Endothelial cell of umbilical vein (primary cell): ENCODE measurements around the gene MYO5B. TPM values are rescaled to one million over a fixed set of nuclear protein-coding genes. Genes with fewer than 3 reads are reported as not detected.
A peak's percentile ranks its signal among the peaks of the same experiment; 100 is the strongest.

ENCODE experiments used
- BruUV-seq: library from RNA; stranded (reverse); fragments of 400-500 nt; replicated peaks from 2 replicates; lab custom pipeline; 2021; lab: Mats Ljungman, UMichigan
- CTCF ChIA-PET: fragments of 300-600, 350-600 bp; sonication (Branson Sonifier 250); formaldehyde crosslinking; loops from one replicate; lab custom pipeline; 2021; ENCODE audit warnings: antibody characterized with exemption, inconsistent platforms; lab: Charles Lee
- POLR2A ChIA-PET: fragments of 300-600, 350-600 bp; sonication (Branson Sonifier 250); formaldehyde crosslinking; loops from one replicate; lab custom pipeline; 2021; ENCODE audit warnings: antibody characterized with exemption, inconsistent platforms; lab: Charles Lee
- DNase-seq: peaks from one replicate; pipeline ENCODE4 v3.0.0-alpha.2; 2011; ENCODE audit warnings: low read depth, low spot score
- FAIRE-seq: peaks from 2 replicates; lab custom pipeline; 2011; peaks lifted over from hg19 to GRCh38; lab: Jason Lieb, UNC
- H2AFZ ChIP-seq: 2 replicates; pipeline ENCODE4 v1.6.0; 2012; ENCODE audit warnings: low read depth, low read length, control low read depth, inconsistent platforms
- H3K27ac ChIP-seq: 2 replicates; pipeline ENCODE4 v1.5.1; 2011; ENCODE audit warnings: low read depth, mild to moderate bottlenecking, control low read depth, low read length, moderate library complexity; ENCODE audit not compliant: insufficient read depth
- H3K27me3 ChIP-seq, 2 experiments: 2 replicates each; pipeline versions ENCODE4 v1.6.0 to v1.6.1; 2011; ENCODE audit warnings: low read length in 2 of 2, mixed read lengths in 1 of 2; ENCODE audit not compliant: control insufficient read depth in 2 of 2, insufficient read depth in 2 of 2
- H3K36me3 ChIP-seq, 2 experiments: 2 replicates in 1 of 2; 3 replicates in 1 of 2; pipeline ENCODE4 v1.5.1; 2011; ENCODE audit warnings: low read length in 2 of 2, mild to moderate bottlenecking in 1 of 2, moderate library complexity in 1 of 2; ENCODE audit not compliant: control insufficient read depth in 2 of 2, insufficient read depth in 2 of 2; ENCODE audit errors: extremely low read depth in 1 of 2
- H3K4me1 ChIP-seq: 3 replicates; pipeline ENCODE4 v1.5.1; 2011; ENCODE audit warnings: mild to moderate bottlenecking, low read length; ENCODE audit not compliant: control insufficient read depth, insufficient read depth; ENCODE audit errors: extremely low read depth
- H3K4me2 ChIP-seq: 2 replicates; pipeline ENCODE4 v1.6.1; 2011; ENCODE audit warnings: low read length, control low read depth, mixed read lengths; ENCODE audit not compliant: insufficient read depth
- H3K4me3 ChIP-seq, 3 experiments: fragments of 200-600 bp in 1 of 3; sonication (generic), shearing (Covaris generic) in 1 of 3; replicated peaks in 1 of 3; 2 replicates each; pipeline ENCODE4 v1.5.1; 2011 to 2016; ENCODE audit warnings: control low read depth in 3 of 3, low read length in 3 of 3, mild to moderate bottlenecking in 2 of 3, inconsistent platforms in 1 of 3, low read depth in 1 of 3, moderate library complexity in 1 of 3; ENCODE audit not compliant: insufficient read depth in 1 of 3
- H3K79me2 ChIP-seq: 2 replicates; pipeline ENCODE4 v1.6.0; 2012; ENCODE audit warnings: low read length, inconsistent platforms; ENCODE audit not compliant: control insufficient read depth, insufficient read depth
- H3K9ac ChIP-seq: replicated peaks from 2 replicates; pipeline ENCODE3; 2011; ENCODE audit warnings: low read length, control low read depth; ENCODE audit not compliant: insufficient read depth; ENCODE audit errors: extremely low read depth
- H3K9me1 ChIP-seq: replicated peaks from 3 replicates; pipeline ENCODE4 v1.6.0; 2011; ENCODE audit warnings: mild to moderate bottlenecking, low read length; ENCODE audit not compliant: control insufficient read depth, insufficient read depth; ENCODE audit errors: extremely low read depth
- H3K9me3 ChIP-seq: replicated peaks from 2 replicates; pipeline ENCODE4 v1.5.1; 2012; ENCODE audit warnings: low read length, inconsistent platforms; ENCODE audit not compliant: control insufficient read depth, insufficient read depth
- H4K20me1 ChIP-seq: replicated peaks from 2 replicates; pipeline ENCODE3; 2011; ENCODE audit warnings: mild to moderate bottlenecking, low read length; ENCODE audit not compliant: control insufficient read depth, insufficient read depth; ENCODE audit errors: extremely low read depth
- CTCF ChIP-seq, 2 donors: IDR thresholded peaks; 1 replicate in 1 of 2; 2 replicates in 1 of 2; pipeline ENCODE4 v1.5.1; 2011; ENCODE audit warnings: low read length in 2 of 2, mild to moderate bottlenecking in 2 of 2, moderate library complexity in 2 of 2, control low read depth in 1 of 2, inconsistent platforms in 1 of 2, low read depth in 1 of 2; ENCODE audit not compliant: insufficient read depth in 1 of 2; ENCODE audit errors: extremely low read depth in 1 of 2
- FOS ChIP-seq: IDR thresholded peaks from 2 replicates; pipeline ENCODE4 v1.6.1; 2011; ENCODE audit warnings: mild to moderate bottlenecking, low read length, moderate library complexity, borderline replicate concordance; ENCODE audit not compliant: insufficient read depth
- GATA2 ChIP-seq: IDR thresholded peaks from 2 replicates; pipeline ENCODE4 v1.7.0; 2011; ENCODE audit warnings: low read depth, mild to moderate bottlenecking, moderate library complexity, mixed read lengths, low read length; ENCODE audit not compliant: insufficient read length, insufficient read depth
- JUN ChIP-seq: IDR thresholded peaks from 2 replicates; pipeline ENCODE4 v1.6.1; 2011; ENCODE audit warnings: borderline replicate concordance, low read depth; ENCODE audit not compliant: insufficient read length, insufficient read depth
- POLR2A ChIP-seq: IDR thresholded peaks from 2 replicates; pipeline ENCODE4 v1.6.1; 2012; ENCODE audit warnings: low read depth, mild to moderate bottlenecking, control low read depth, low read length
- POLR2AphosphoS5 ChIP-seq: IDR thresholded peaks from 2 replicates; pipeline ENCODE4 v1.6.1; 2012; ENCODE audit warnings: low read depth, mild to moderate bottlenecking, control low read depth, low read length, moderate library complexity; ENCODE audit not compliant: insufficient read depth
- dilution Hi-C: fragments of 300-500 bp; cut with MboI; formaldehyde crosslinking; loops from one replicate; pipeline ENCODE4 v1.15.0; 2019; ENCODE audit warnings: low sequenced_read_pairs; ENCODE audit not compliant: extremely low pct_ligation_motif_present
- intact Hi-C: fragments of 100-400 bp; cut with micrococcal nuclease; formaldehyde crosslinking; loops from one replicate; pipeline ENCODE4 v1.10.0; 2022
- polyA plus RNA-seq, 4 experiments: library from polyadenylated mRNA; depleted of rRNA in 3 of 4; stranded (reverse) in 3 of 4; unstranded in 1 of 4; fragments of >200 nt; gene quantifications; 2 replicates each; pipeline versions ENCODE4 v1.2.1 to v1.2.3, GENCODE V29; 2011 to 2012; ENCODE audit warnings: missing spikeins in 1 of 4
- total RNA-seq: library from RNA; stranded (reverse); gene quantifications from 2 replicates; pipeline ENCODE4 v1.2.3, GENCODE V29; 2021

Gene MYO5B
- total and polyA plus RNA-seq, 2 donors (not counting 3 experiments of a cell fraction or from before 2014, with no cell fraction given) = 0.54 to 1.1 TPM

GRCh38 chr18:49795612-49796552 lies 399.1 kb downstream of the MYO5B start:
- dilution Hi-C loops (no loop called here), intact Hi-C loops (no loop called here)
- peaks cover 0 to 5% of the 10 kb centered on the region in 2 experiments for H3K36me3 ChIP-seq
- no peak overlapping the region for H3K27ac ChIP-seq
- H3K9me1 ChIP-seq = no peaks in the 10 kb centered on the region
- POLR2A ChIA-PET = interaction anchor here (0.5 kb wide), 1 partner anchor 311 kb away, joined by 3 read pairs; no protein-coding TSS in a partner anchor
- no peak overlapping the region for H3K9ac ChIP-seq
- TF ChIP-seq POLR2AphosphoS5 (no peak), GATA2 (no peak), CTCF (IDR thresholded peaks at IDR 0.05; ENCODE audit: extremely low read depth in 1 of 2, insufficient read depth in 1 of 2, low read depth in 1 of 2, low read length in 2 of 2) (no peak), FOS (peak; percentile 30), POLR2A (no peak), JUN (no peak)
- no peak overlapping the region for H2AFZ ChIP-seq
- no peak overlapping the region for H3K4me3 ChIP-seq
- H3K9me3 ChIP-seq = no peaks in the 10 kb centered on the region
- no TSS peak for BruUV-seq
- no peaks in the 10 kb centered on the region for H4K20me1 ChIP-seq
- CTCF ChIA-PET = interaction anchor here (0.9 kb wide), 1 partner anchor 285 kb away, joined by 3 read pairs; no protein-coding TSS in a partner anchor
- no peaks in the 10 kb centered on the region for H3K27me3 ChIP-seq
- H3K79me2 ChIP-seq = no peaks in the 10 kb centered on the region
- H3K4me2 ChIP-seq = no peak overlapping the region
- H3K4me1 ChIP-seq = peaks cover 4% of the 10 kb centered on the region
- DNase-seq (peak; percentile 14), FAIRE-seq (no peak)
